NT2/D1 (cell line): Measurements from ENCODE around the gene NAT10.
"Not testable (repeated sequence)": the region's sequence is repeated elsewhere in the genome, so short reads cannot be mapped to it uniquely, and the experiment has no call there.

Source experiments
- SUZ12 ChIP-seq: IDR thresholded peaks from 2 replicates; pipeline ENCODE4 v1.6.1; 2011; ENCODE audit not compliant: insufficient read length, insufficient read depth; ENCODE audit errors: extremely low read depth
- YY1 ChIP-seq: IDR thresholded peaks from 2 replicates; pipeline ENCODE4 v1.6.1; 2011; ENCODE audit not compliant: insufficient read length, insufficient read depth
- ZNF274 ChIP-seq: IDR thresholded peaks from 2 replicates; pipeline ENCODE4 v1.6.1; 2011; ENCODE audit warnings: mild to moderate bottlenecking, low read depth, low read length

- TF ChIP-seq ZNF274, SUZ12, YY1: not testable (repeated sequence)
These were observed 34.1 kb upstream of the NAT10 start for GRCh38 chr11:34071306-34071705.
